Endothelial cell of umbilical vein (primary cell): ENCODE data around the gene AP2A2. TPM values are rescaled to one million over a fixed set of nuclear protein-coding genes. Genes with fewer than 3 reads are reported as not detected.

Experiments used
- BruUV-seq: library from RNA; stranded (reverse); fragments of 400-500 nt; replicated peaks from 2 replicates; lab custom pipeline; 2021; lab: Mats Ljungman, UMichigan
- CTCF ChIA-PET: fragments of 300-600, 350-600 bp; sonication (Branson Sonifier 250); formaldehyde crosslinking; loops from one replicate; lab custom pipeline; 2021; ENCODE audit warnings: antibody characterized with exemption, inconsistent platforms; lab: Charles Lee
- POLR2A ChIA-PET: fragments of 300-600, 350-600 bp; sonication (Branson Sonifier 250); formaldehyde crosslinking; loops from one replicate; lab custom pipeline; 2021; ENCODE audit warnings: antibody characterized with exemption, inconsistent platforms; lab: Charles Lee
- DNase-seq: peaks from one replicate; pipeline ENCODE4 v3.0.0-alpha.2; 2011; ENCODE audit warnings: low read depth, low spot score
- FAIRE-seq: peaks from 2 replicates; lab custom pipeline; 2011; peaks lifted over from hg19 to GRCh38; lab: Jason Lieb, UNC
- H2AFZ ChIP-seq: 2 replicates; pipeline ENCODE4 v1.6.0; 2012; ENCODE audit warnings: low read depth, low read length, control low read depth, inconsistent platforms
- H3K27ac ChIP-seq: 2 replicates; pipeline ENCODE4 v1.5.1; 2011; ENCODE audit warnings: low read depth, mild to moderate bottlenecking, control low read depth, low read length, moderate library complexity; ENCODE audit not compliant: insufficient read depth
- H3K27me3 ChIP-seq, 2 experiments: 2 replicates each; pipeline versions ENCODE4 v1.6.0 to v1.6.1; 2011; ENCODE audit warnings: low read length in 2 of 2, mixed read lengths in 1 of 2; ENCODE audit not compliant: control insufficient read depth in 2 of 2, insufficient read depth in 2 of 2
- H3K36me3 ChIP-seq, 2 experiments: 2 replicates in 1 of 2; 3 replicates in 1 of 2; pipeline ENCODE4 v1.5.1; 2011; ENCODE audit warnings: low read length in 2 of 2, mild to moderate bottlenecking in 1 of 2, moderate library complexity in 1 of 2; ENCODE audit not compliant: control insufficient read depth in 2 of 2, insufficient read depth in 2 of 2; ENCODE audit errors: extremely low read depth in 1 of 2
- H3K4me1 ChIP-seq: 3 replicates; pipeline ENCODE4 v1.5.1; 2011; ENCODE audit warnings: mild to moderate bottlenecking, low read length; ENCODE audit not compliant: control insufficient read depth, insufficient read depth; ENCODE audit errors: extremely low read depth
- H3K4me2 ChIP-seq: 2 replicates; pipeline ENCODE4 v1.6.1; 2011; ENCODE audit warnings: low read length, control low read depth, mixed read lengths; ENCODE audit not compliant: insufficient read depth
- H3K4me3 ChIP-seq, 3 experiments: fragments of 200-600 bp in 1 of 3; sonication (generic), shearing (Covaris generic) in 1 of 3; replicated peaks in 1 of 3; 2 replicates each; pipeline ENCODE4 v1.5.1; 2011 to 2016; ENCODE audit warnings: control low read depth in 3 of 3, low read length in 3 of 3, mild to moderate bottlenecking in 2 of 3, inconsistent platforms in 1 of 3, low read depth in 1 of 3, moderate library complexity in 1 of 3; ENCODE audit not compliant: insufficient read depth in 1 of 3
- H3K79me2 ChIP-seq: 2 replicates; pipeline ENCODE4 v1.6.0; 2012; ENCODE audit warnings: low read length, inconsistent platforms; ENCODE audit not compliant: control insufficient read depth, insufficient read depth
- H3K9ac ChIP-seq: replicated peaks from 2 replicates; pipeline ENCODE3; 2011; ENCODE audit warnings: low read length, control low read depth; ENCODE audit not compliant: insufficient read depth; ENCODE audit errors: extremely low read depth
- H3K9me1 ChIP-seq: replicated peaks from 3 replicates; pipeline ENCODE4 v1.6.0; 2011; ENCODE audit warnings: mild to moderate bottlenecking, low read length; ENCODE audit not compliant: control insufficient read depth, insufficient read depth; ENCODE audit errors: extremely low read depth
- H3K9me3 ChIP-seq: replicated peaks from 2 replicates; pipeline ENCODE4 v1.5.1; 2012; ENCODE audit warnings: low read length, inconsistent platforms; ENCODE audit not compliant: control insufficient read depth, insufficient read depth
- H4K20me1 ChIP-seq: replicated peaks from 2 replicates; pipeline ENCODE3; 2011; ENCODE audit warnings: mild to moderate bottlenecking, low read length; ENCODE audit not compliant: control insufficient read depth, insufficient read depth; ENCODE audit errors: extremely low read depth
- CTCF ChIP-seq, 2 donors: IDR thresholded peaks; 1 replicate in 1 of 2; 2 replicates in 1 of 2; pipeline ENCODE4 v1.5.1; 2011; ENCODE audit warnings: low read length in 2 of 2, mild to moderate bottlenecking in 2 of 2, moderate library complexity in 2 of 2, control low read depth in 1 of 2, inconsistent platforms in 1 of 2, low read depth in 1 of 2; ENCODE audit not compliant: insufficient read depth in 1 of 2; ENCODE audit errors: extremely low read depth in 1 of 2
- EZH2 ChIP-seq: IDR thresholded peaks from 2 replicates; pipeline ENCODE4 v1.6.1; 2012; ENCODE audit warnings: borderline replicate concordance, low read depth, mild to moderate bottlenecking, moderate library complexity, low read length, inconsistent platforms; ENCODE audit not compliant: severe bottlenecking
- FOS ChIP-seq: IDR thresholded peaks from 2 replicates; pipeline ENCODE4 v1.6.1; 2011; ENCODE audit warnings: mild to moderate bottlenecking, low read length, moderate library complexity, borderline replicate concordance; ENCODE audit not compliant: insufficient read depth
- GATA2 ChIP-seq: IDR thresholded peaks from 2 replicates; pipeline ENCODE4 v1.7.0; 2011; ENCODE audit warnings: low read depth, mild to moderate bottlenecking, moderate library complexity, mixed read lengths, low read length; ENCODE audit not compliant: insufficient read length, insufficient read depth
- JUN ChIP-seq: IDR thresholded peaks from 2 replicates; pipeline ENCODE4 v1.6.1; 2011; ENCODE audit warnings: borderline replicate concordance, low read depth; ENCODE audit not compliant: insufficient read length, insufficient read depth
- MAX ChIP-seq: IDR thresholded peaks from 2 replicates; pipeline ENCODE4 v1.6.1; 2011; ENCODE audit not compliant: insufficient read depth, insufficient read length
- MYC ChIP-seq: IDR thresholded peaks from one replicate; pipeline ENCODE4 v1.6.1; 2011; ENCODE audit warnings: mild to moderate bottlenecking, low read depth, low read length
- POLR2A ChIP-seq: IDR thresholded peaks from 2 replicates; pipeline ENCODE4 v1.6.1; 2012; ENCODE audit warnings: low read depth, mild to moderate bottlenecking, control low read depth, low read length
- POLR2AphosphoS5 ChIP-seq: IDR thresholded peaks from 2 replicates; pipeline ENCODE4 v1.6.1; 2012; ENCODE audit warnings: low read depth, mild to moderate bottlenecking, control low read depth, low read length, moderate library complexity; ENCODE audit not compliant: insufficient read depth
- dilution Hi-C: fragments of 300-500 bp; cut with MboI; formaldehyde crosslinking; loops from one replicate; pipeline ENCODE4 v1.15.0; 2019; ENCODE audit warnings: low sequenced_read_pairs; ENCODE audit not compliant: extremely low pct_ligation_motif_present
- intact Hi-C: fragments of 100-400 bp; cut with micrococcal nuclease; formaldehyde crosslinking; loops from one replicate; pipeline ENCODE4 v1.10.0; 2022
- polyA plus RNA-seq, 4 experiments: library from polyadenylated mRNA; depleted of rRNA in 3 of 4; stranded (reverse) in 3 of 4; unstranded in 1 of 4; fragments of >200 nt; gene quantifications; 2 replicates each; pipeline versions ENCODE4 v1.2.1 to v1.2.3, GENCODE V29; 2011 to 2012; ENCODE audit warnings: missing spikeins in 1 of 4
- total RNA-seq: library from RNA; stranded (reverse); gene quantifications from 2 replicates; pipeline ENCODE4 v1.2.3, GENCODE V29; 2021

Gene AP2A2
- total and polyA plus RNA-seq, 2 donors (not counting 3 experiments of a cell fraction or from before 2014, with no cell fraction given), result 89.5 to 92.6 TPM

GRCh38 chr11:1034001-1034400, 108.3 kb downstream of the AP2A2 start:
- BruUV-seq, result no TSS peak
- Histone ChIP-seq H3K4me2 (no peak overlapping the region), H3K4me3 (no peak overlapping the region), H3K9me3 (no peaks in the 10 kb centered on the region), H3K79me2 (no peaks in the 10 kb centered on the region), H3K4me1 (no peaks in the 10 kb centered on the region), H3K27ac (no peak overlapping the region), H3K9ac (no peak overlapping the region), H2AFZ (no peak overlapping the region), H3K9me1 (no peaks in the 10 kb centered on the region), H3K27me3 (no peaks in the 10 kb centered on the region), H4K20me1 (no peaks in the 10 kb centered on the region), H3K36me3 (no peaks in the 10 kb centered on the region)
- ChIA-PET CTCF (no interaction called here), POLR2A (no interaction called here)
- no peak for TF ChIP-seq POLR2AphosphoS5
- intact Hi-C loops, result no loop called here
- dilution Hi-C loops, result no loop called here
- DNase-seq, result no peak
- FAIRE-seq, result no peak

GRCh38 chr11:1034456-1035295, 109.0 kb downstream of the AP2A2 start:
- Histone ChIP-seq H3K9me1 (no peaks in the 10 kb centered on the region), H3K9ac (no peak overlapping the region), H2AFZ (no peak overlapping the region), H3K4me1 (no peaks in the 10 kb centered on the region), H4K20me1 (no peaks in the 10 kb centered on the region), H3K27me3 (no peaks in the 10 kb centered on the region), H3K9me3 (no peaks in the 10 kb centered on the region), H3K36me3 (no peaks in the 10 kb centered on the region), H3K27ac (no peak overlapping the region), H3K4me2 (no peak overlapping the region), H3K79me2 (no peaks in the 10 kb centered on the region), H3K4me3 (no peak overlapping the region)
- DNase-seq (no peak), FAIRE-seq (no peak)
- dilution Hi-C loops (no loop called here), intact Hi-C loops (no loop called here)
- BruUV-seq, result no TSS peak
- TF ChIP-seq JUN, result no peak
- TF ChIP-seq MAX, result no peak
- TF ChIP-seq CTCF (IDR thresholded peaks at IDR 0.05; ENCODE audit: extremely low read depth in 1 of 2, insufficient read depth in 1 of 2, low read depth in 1 of 2, low read length in 2 of 2), result no peak
- TF ChIP-seq MYC, result no peak
- no peak for TF ChIP-seq POLR2AphosphoS5
- no peak for TF ChIP-seq POLR2A
- no peak for TF ChIP-seq EZH2
- no peak for TF ChIP-seq FOS
- no peak for TF ChIP-seq GATA2
- POLR2A ChIA-PET, result interaction anchor here (0.5 kb wide), 1 partner anchor 514 kb away, joined by 4 read pairs; no protein-coding TSS in a partner anchor
- CTCF ChIA-PET, result no interaction called here
